GM21526 (cell line): Measurements from ENCODE around the gene ROMO1.

Experiments
- ATAC-seq: cut with Tn5 transposase; IDR thresholded peaks from one replicate; pipeline ENCODE4 v1.9.1; 2021; ENCODE audit warnings: moderate library complexity; ENCODE audit not compliant: unreplicated experiment, low FRiP score

Gene ROMO1

DNA sequence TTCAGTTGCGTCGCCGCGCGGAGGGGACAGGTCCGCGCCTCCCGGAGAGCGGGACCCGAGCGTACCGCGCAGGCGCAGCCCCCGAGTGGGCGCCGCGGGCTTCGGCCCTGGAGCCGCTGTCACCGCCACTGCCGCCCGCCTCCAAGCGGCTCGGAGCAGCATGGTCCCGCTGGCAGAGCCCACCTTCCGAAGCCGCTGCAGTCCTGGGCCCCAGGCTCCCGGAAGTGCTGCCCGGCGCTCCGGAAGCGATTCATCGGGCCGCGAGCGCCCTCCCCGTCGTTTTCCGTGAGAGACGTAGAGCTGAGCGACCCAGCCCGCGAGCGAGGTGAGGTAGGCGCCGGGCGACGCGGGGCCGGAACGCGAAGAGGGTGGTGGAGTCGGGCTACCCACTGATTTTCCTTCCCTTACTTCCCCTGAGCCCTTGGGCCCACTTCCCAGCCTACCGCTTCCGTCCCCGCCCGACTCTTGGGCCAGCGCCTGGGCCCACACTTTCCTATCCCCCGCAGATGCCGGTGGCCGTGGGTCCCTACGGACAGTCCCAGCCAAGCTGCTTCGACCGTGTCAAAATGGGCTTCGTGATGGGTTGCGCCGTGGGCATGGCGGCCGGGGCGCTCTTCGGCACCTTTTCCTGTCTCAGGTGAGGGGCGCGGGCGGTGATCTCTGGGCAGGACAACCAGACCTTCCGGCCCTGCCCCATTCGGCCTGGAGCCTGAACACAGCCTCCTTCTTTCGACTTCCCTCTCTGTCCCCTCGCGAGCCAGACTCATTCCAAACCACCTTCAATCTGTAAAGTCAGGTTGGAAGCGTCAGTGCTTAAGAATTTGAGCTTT, at the start of gene ROMO1, which contains the start of gene NFS1:
Gene ROMO1 (plus strand): TSS at position 279 of the 830 bp plus-strand sequence. CDS start 228 bp downstream, at position 507.
Gene NFS1 (minus strand): TSS at position 226 of the 830 bp plus-strand sequence. CDS start 64 bp downstream, at position 162.
- peak; percentile 57 for ATAC-seq

DNA sequence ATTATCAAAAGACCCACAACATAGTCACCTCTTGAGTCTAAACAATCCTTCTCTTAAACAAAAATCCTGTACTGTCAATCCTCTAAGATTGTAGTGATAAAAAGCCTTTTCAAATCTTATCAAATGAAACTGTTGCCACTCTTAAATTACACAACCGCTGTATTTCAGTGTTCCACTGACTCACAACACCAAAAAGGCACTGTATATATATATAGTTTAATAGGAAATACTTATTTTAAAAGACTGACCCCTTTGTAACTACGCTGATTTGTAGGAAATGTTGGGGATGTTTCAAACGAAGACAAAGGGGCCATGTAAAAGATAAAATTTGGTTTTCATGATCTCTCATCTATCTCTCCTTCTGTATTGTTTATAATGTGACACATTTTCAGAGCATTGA, 48.6 kb upstream of the ROMO1 start:
- no peak for ATAC-seq

DNA sequence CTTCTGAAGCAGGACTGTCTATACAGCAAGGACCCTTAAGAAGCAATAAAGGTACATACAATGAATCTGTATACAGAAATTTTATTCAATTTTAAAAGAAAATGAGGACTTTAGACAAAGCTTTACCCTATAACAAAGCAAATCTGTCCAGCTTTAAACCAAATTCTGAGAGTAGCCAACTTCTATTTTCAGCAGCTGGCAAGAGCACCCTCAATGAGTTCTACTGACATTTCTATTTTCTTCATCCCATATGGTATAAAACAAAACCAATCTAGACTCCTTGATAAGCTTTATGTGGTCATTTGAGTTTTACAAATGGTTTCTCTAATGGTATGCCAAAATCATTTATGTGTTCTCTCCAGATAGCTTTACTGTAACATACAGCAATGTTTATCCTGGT, 47.2 kb upstream of the ROMO1 start:
- no peak for ATAC-seq

DNA sequence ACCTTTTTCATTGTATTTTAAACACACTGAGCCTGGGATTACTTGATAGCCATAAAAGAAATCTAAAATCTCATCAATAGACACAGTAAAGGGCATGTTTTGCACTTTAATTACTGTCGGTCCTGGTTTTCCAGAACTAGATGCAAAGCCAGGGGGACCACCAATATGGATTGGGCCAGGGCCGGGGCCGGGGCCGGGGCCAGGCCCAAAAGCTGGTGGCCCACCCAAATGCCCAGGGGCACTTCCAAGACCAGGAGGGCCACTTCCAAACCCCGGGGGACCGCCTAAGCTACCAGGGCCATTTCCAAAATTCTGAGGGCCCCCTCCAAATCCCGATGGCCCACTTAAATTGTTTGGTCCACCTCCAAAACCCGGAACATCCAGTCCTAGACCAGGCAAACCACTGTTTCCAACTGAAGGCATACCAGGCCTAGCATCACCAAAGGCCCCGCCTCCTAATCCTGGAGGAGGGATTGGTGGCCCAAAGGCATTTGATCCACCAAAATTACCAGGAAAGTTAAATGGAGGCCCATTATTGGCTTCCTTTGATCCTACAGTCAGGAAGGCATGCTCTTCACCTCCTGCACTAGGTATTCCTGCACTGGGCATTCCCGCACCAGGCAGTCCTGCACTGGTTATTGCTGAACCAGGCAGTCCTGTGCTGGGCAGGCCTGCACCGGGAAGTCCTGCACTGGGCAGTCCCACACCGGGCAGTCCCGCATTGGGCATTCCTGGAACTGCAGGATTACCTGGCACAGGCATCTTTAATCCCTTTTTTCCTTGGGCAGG, 46.4 kb upstream of the ROMO1 start:
- no peak for ATAC-seq

DNA sequence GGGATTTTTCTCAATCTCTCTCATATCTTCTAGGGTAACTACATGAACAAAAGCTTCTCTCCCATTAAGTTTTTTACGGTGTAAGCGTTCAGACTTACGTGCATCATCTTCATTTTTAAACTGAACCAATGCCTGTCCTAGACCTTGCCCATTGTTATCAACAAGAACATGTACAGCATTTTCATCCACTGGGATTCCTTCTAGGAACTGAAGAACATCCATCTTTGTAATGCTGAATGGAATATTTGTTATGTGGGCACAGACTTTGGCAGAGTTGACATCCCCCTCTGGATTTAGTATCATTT, 45.8 kb upstream of the ROMO1 start:
- ATAC-seq: no peak

DNA sequence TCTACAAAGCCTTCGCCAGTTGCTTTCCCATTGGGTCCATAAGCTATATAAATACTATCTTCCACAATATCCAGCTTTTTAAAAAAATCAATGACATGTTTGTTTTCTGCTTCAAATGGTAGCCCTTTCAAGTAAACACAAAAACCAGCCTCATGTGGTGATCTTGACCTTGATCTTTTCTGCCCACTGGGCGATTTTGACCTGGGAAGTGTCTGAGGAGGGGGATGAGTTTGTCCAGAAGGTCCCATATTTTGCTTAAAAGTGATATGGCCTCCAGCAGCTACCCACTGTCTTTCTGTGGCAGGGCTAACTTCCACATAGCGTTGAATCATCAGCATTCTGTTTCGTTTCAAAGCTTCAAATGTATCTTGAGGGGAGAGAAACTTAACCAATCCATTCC, 45.3 kb upstream of the ROMO1 start:
- ATAC-seq: no peak

DNA sequence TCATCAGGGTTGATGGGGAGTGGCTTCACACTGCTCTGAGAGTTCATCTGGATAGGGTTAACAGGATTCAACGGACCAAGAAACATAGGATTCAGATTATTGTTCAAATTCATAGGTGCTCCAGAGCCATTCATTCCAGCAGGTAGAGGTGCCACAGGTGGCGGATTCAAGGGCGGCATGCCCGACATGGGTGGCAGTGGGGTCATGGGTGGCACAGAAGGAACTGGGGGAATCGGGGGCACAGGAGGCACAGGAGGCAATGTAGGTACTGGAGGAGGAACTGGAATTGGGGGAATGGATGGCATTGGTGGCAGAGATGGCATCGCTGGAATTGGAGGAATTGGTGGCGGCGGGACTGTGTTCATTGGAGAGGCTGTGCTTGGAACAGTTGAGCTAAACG, 44.8 kb upstream of the ROMO1 start:
- ATAC-seq: no peak

DNA sequence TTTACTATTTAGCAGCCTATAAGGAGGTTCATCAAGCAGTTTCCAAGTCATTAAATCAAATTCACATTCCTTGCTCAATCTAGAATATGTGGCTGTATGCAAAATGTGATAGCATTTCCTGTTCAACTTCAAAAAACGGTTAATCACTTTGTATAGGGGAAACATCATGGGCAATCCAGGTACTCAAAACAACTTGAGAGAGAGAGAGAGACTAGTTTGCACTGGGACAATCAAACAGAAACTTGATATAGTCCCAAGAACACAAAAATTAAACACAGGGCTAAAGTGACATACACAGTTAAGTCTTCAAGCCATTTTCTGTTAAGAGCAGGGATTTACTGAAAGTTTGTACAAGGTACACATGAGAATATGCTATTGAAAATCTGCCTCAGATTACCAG, 41.9 kb upstream of the ROMO1 start:
- no peak for ATAC-seq

DNA sequence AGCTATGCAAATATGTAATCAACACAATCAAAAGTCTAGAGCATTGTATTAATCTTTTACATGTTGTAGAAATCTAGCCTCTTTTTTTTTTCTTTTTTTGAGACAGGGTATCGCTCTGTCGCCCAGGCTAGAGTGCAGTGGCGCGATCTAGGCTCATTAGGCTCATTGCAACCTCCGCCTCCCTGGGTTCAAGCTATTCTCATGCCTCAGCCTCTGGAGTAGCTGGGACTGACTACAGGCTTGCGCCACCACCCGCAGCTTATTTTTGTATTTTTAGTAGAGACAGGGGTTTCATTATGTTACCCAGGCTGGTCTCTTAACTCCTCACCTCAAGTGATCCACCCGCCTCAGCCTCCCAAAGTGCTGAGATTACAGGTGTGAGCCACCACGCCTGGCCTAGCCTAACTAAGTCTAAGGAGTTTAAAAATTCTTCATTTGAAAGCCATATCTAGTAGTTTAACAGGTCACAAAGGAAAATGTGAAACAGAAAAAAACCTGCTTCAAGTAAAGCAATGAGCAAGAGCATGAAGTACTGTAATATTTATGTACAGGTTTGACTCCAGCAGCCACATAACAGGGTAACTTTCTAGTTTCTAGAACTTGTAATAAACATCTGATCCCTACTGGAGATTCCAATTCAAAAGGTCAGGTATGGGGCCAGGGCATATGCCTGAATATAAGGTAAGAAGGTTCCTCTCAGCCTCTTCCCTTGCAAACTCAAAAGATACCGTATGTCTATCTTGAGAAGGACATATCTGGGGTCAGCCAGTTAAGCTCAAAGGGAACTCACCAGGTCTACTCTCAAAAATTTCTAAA, 38.9 kb upstream of the ROMO1 start:
- ATAC-seq: no peak

DNA sequence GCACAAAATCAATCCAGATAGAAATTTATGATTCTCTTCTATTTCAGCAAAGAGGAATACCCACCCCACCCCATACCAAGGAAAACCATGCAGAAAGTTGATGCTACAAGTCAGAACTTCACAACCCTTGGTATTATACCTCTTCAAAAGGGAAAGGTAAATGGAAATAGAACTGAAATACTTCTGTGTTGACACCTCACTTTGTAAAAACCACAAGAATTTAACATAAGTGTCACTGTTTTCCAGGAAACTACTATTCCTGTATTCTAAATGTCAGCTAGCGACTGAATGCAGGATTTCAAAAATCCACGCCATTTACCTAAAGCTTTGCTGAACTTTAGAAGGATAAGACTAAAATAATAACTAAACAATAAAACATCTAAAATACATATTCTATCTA, 38.2 kb upstream of the ROMO1 start:
- ATAC-seq: no peak

DNA sequence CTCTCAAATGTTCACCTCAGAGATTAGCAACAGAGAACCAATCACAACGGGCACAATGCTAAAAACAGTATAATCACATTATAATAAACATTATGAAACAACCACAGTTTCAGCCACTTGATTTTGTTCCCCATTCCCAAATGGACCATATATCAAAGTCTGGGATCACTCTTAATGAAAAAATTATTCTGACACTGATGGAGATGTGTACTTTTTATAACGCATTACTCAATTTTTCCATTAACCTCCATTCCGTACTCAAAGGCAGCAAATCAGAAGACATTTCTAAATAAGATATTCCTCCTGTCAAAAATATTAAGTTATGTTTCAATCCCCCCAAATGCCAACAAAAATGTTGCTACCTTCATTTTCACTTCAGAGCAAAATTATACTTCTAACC, 37.3 kb upstream of the ROMO1 start:
- no peak for ATAC-seq

DNA sequence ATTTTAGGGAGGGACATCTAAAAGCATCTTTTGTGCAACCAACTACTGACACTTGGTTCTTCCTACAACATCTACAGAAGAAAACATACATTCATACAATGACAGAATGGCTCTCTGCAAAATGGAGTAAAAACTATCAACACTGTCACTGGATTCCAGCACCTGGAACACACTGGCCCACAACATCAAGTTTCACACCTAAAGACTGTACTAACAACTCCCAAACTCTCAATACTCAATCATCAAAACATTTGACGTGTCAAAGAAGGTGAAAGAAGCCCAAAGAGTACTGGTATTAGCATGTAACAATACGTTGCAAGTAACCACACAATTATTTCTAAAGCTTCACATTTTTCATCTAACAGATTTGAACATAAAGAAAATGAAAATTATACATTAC, 36.7 kb upstream of the ROMO1 start:
- ATAC-seq: no peak

DNA sequence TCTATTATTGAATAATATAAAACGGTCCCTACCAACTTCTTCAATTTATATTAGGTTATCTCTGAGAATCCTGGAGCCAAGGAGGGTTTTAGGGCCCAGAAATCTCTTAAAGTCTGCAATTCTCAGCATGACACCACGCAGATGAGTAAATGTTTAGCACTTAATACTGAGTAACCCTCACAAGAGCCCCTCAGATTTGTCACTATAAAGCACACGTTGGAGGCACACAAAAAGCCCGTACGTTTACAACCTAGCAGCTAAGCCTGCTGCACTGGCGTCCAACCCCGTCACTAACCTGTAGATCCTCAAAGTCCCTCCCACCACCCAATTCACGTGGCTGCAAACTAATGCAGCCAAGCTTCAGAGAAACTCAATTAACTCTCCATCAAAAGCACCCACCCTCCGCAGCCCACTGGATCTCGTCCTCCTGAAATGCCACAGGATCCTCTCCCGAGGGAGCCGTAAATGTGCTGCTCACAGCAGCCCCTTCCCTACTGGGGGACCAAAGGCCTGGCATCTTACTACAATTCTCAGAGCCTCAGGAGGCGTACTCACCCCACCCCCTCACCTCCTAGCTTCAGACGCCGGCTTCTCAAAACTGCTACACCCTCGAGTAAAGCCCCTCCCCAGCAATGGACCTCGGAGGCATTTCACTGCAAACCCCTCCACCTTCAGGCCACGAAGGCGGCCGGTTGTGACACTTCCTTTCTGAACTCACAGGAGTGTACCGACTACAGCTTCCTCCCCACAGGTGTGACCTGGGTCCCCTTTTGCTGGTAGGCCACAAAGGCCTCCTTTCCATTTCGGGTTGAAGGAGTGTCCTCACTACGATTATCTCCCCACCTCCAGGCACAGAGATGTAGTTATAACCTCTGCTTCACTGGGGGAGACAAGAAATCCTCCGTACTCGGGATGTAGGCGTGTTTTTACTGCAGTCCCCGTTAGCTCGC, 35.4 kb upstream of the ROMO1 start:
- ATAC-seq: peak; percentile 33

DNA sequence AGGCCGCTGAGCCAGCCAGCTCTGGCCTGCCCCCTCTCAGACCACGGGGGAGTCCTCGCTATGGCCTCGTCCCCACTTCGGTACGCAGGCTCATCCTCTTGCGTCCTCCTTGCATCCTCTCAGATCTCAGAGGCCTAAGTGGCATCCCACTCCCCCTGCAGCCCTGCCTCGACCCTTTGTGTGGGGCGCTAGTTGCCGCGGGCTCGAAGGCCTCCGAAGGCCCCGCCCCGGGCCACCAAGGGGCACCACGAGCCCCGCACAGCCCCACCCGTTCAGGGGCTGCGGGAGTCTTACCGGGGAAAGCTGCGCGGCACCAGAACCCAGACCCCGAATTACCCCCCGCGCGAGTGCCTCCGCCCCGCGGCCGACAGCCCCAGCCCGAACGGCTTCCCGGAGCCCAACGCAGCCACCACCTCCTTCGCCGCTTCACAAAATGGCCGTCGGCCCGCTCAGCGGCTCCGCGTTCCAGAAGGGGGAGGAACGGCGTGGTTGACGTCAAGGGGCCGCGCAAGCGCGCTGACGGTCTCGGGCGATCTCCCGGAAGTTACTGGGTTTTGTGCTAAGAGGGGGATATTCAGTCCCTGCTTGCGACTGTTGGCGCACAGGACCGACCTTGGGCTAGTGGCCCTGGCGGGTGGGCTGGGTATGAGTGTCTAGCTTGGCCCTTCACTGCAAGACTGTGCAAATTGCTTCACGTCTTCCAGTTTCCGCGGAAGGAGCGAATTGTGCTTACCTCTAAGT, 34.6 kb upstream of the ROMO1 start, which contains the start of the genes CPNE1 and RBM12:
Gene CPNE1 (minus strand): TSS at position 435 of the 741 bp plus-strand sequence. CDS start 31,977 bp downstream, outside the sequence.
Gene RBM12 (minus strand): TSS at position 435 of the 741 bp plus-strand sequence. CDS start 9,578 bp downstream, outside the sequence.
- peak; percentile 69 for ATAC-seq

DNA sequence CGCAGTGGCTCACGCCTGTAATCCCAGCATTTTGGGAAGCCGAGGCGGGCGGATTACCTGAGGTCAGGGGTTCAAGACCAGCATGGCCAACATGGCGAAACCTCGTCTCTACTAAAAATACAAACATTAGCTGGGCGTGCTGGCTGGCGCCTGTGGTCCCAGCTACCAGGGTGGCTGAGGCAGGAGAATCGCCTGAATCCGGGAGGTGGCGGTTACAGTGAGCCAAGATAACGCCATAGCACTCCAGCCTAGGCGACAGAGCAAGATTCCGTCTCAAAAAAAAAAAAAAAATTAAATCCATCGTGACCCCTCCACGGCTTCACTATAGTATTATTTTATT, 33.3 kb upstream of the ROMO1 start:
- ATAC-seq: no peak

DNA sequence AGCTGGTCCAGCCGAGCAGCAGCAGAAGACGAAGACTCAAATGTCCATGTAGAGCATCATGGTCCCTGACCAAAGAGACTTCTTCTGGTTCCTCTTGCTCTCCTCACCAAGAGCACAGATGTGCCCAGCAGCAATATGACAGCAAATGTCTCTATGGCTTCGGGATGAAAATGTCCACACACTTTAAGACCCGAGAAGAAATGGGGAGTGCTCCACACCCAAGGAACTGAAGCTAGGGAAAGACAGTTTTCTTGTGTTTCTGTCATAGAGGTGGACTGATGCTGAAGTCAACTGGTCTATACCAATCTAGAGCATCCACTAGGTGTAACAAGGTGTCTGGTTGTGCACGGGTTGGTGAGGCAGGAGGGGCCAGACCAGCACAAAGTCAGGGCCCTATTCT, 30.0 kb upstream of the ROMO1 start:
- ATAC-seq: no peak

DNA sequence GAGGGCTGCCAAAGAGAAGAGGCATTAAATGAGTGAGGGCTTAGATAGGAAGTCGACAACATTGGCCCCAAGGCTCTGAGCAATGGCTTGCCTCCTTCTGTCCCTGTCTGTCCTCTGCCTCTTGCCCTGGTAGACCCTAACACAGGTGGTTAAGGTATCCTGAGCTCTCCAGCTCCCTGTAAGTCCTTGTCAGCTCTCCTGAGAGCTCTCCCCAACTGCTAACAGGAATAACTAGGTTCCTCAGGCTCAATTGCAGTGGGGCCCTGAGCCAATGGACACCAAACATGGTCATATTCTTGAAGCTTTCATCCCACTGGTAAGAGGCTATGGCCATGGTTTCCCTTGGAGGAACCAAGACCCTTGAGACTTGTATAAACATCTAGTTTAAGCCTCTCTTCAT, 29.5 kb upstream of the ROMO1 start:
- no peak for ATAC-seq

DNA sequence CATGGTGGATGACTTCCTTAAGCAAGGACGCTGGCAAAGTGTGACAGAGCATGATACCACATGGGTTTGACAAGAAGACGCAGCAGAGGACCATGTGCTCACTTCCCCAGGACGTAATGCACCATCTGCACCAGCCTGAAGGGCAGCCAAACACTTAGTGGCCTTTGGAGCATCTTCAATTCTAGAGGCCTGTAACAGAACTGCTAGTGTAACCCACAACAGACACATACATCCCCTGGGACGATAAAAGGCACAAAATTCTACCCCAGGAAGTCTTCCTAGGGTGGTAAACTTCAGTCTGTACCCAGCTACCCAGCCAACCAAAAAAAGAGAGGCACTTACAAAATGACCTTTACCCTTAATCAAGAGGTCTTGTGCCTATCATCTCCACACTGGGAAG, 25.3 kb upstream of the ROMO1 start:
- ATAC-seq: no peak

DNA sequence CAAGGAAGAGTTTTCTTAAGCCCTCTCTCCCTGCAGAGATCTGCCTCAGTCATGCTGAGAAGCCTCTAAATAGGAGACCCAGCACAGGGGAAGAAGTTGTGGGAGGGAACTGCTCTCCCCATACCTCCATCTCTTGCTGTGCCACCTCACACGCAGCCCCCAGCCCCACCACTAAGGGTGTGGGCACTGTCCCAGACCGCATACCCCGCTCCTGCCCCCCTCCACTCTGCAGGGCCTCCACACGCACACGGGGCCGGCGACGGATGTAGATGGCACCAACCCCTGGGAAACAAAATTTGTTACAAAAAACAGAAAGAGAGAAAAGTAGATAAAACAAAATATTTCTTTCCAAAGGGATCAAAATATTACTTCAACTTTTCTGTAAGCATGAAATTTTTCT, 24.3 kb upstream of the ROMO1 start:
- no peak for ATAC-seq
